Measurements from ENCODE around the gene OR6B3.

Gene OR6B3

GRCh38 chr2:240043279-240043989 is 9.9 kb downstream of the OR6B3 start:
- DNase-seq = no peak

GRCh38 chr2:240042740-240043139 is 10.6 kb downstream of the OR6B3 start:
- no peak for DNase-seq

- DNase-seq = no peak
Measured at GRCh38 chr2:240041363-240041762, 12.0 kb downstream of the OR6B3 start.

- no peak for DNase-seq
Measured at GRCh38 chr2:240037358-240037757, 16.0 kb downstream of the OR6B3 start.

- no peak for DNase-seq
Measured at GRCh38 chr2:240033330-240033678, 20.0 kb downstream of the OR6B3 start.

- no peak for DNase-seq
Measured at GRCh38 chr2:240032406-240033329, 20.7 kb downstream of the OR6B3 start.

- DNase-seq = no peak
Measured at GRCh38 chr2:240030379-240031094, 22.8 kb downstream of the OR6B3 start, which contains the start of gene OR6B2. Gene OR6B2 (minus strand): TSS chr2:240030429. CDS start chr2:240030429, 0 bp downstream.

- no peak for DNase-seq
Measured at GRCh38 chr2:240024766-240025165, 28.6 kb downstream of the OR6B3 start.

GRCh38 chr2:240023792-240024191 is 29.5 kb downstream of the OR6B3 start:
- DNase-seq = no peak

- no peak for DNase-seq
Measured at GRCh38 chr2:240021488-240022104, 31.7 kb downstream of the OR6B3 start.

- DNase-seq = no peak
Measured at GRCh38 chr2:240018071-240018750, 35.1 kb downstream of the OR6B3 start.

- DNase-seq = no peak
Measured at GRCh38 chr2:240014327-240014726, 39.0 kb downstream of the OR6B3 start.

GRCh38 chr2:240013343-240013742 is 40.0 kb downstream of the OR6B3 start:
- no peak for DNase-seq

- DNase-seq = no peak
Measured at GRCh38 chr2:240002983-240003382, 50.3 kb downstream of the OR6B3 start.

- no peak for DNase-seq
Measured at GRCh38 chr2:240000671-240001070, 52.6 kb downstream of the OR6B3 start.

GRCh38 chr2:239997686-239998409 is 55.5 kb downstream of the OR6B3 start:
- no peak for DNase-seq

All from NCI-H524 treated with DMSO at 0.1 percent for 48 hours (cell line).